ENCODE results near the gene NBAS.

NBAS gene

DNA sequence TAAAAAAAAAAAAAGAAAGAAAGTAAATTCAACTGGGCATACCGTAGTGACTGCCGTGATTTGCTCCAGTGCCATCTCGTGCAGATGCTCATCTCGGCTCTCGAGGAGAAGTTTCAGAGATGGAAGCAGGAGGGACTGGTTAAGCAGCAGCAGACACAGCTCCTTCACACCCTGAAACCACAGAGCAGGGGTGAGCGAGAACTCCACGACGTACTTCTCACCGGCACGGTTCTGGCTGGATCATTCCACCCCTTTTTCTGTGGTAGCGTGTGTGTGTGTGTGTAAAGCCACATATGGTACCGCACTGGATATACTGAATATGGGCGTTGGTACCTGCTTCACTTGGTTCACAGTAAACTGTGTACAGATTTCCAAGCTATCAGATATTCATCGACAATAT is 382.2 kb downstream of the NBAS start:
- TF ChIP-seq, protein P1, sequence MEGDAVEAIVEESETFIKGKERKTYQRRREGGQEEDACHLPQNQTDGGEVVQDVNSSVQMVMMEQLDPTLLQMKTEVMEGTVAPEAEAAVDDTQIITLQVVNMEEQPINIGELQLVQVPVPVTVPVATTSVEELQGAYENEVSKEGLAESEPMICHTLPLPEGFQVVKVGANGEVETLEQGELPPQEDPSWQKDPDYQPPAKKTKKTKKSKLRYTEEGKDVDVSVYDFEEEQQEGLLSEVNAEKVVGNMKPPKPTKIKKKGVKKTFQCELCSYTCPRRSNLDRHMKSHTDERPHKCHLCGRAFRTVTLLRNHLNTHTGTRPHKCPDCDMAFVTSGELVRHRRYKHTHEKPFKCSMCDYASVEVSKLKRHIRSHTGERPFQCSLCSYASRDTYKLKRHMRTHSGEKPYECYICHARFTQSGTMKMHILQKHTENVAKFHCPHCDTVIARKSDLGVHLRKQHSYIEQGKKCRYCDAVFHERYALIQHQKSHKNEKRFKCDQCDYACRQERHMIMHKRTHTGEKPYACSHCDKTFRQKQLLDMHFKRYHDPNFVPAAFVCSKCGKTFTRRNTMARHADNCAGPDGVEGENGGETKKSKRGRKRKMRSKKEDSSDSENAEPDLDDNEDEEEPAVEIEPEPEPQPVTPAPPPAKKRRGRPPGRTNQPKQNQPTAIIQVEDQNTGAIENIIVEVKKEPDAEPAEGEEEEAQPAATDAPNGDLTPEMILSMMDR (IDR thresholded peaks at IDR 0.05; ENCODE audit: control extremely low read depth, extremely low read depth, low read depth, missing control alignments) = no peak
- DNase-seq (ENCODE audit: extremely low spot score) = no peak
- CTCF ChIA-PET = interaction anchor here (0.9 to 1.0 kb wide), 2 partner anchors 9 to 43 kb away, joined by 3 read pairs; no protein-coding TSS in a partner anchor
- POLR2A ChIA-PET = no interaction called here

DNA sequence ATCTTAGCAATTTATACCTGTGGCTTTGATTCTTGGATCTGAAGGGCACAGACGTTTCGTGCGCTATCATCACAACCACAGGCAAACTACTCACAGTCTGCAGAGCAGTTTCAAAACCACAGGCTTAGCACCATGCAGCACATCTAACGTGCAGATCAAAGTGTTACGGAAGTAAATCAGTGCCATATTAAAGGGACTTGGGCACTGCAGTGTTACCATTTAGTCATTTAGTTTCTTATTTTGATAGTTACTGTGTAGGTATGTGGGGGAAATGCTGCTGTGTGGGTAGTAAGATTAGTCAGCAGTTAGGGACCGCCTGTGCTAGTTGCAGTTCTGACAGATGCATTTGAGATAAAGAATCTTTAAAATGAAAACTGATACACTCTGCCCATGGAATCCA is 384.0 kb downstream of the NBAS start:
- peak; percentile 39 for DNase-seq (ENCODE audit: extremely low spot score)
- POLR2A ChIA-PET = no interaction called here
- CTCF ChIA-PET = no interaction called here

DNA sequence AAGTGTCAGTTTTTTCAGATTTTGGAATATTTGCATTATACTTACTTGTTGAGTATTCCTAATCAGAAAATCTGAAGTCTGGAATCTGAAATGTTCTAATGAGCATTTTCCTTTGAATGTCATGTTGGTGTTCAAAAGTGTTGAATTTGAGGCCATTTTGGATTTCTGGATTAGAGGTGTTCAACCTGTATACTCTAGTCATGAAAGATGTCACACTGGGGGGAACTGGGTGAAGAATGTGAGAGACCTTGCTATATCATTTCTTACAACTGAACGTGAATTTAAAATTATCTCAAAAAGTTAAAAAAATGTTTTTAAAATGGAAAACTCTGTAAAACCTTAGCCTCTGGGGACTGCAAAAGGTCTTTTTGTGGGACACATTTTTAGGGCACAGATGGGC is 384.5 kb downstream of the NBAS start:
- CTCF ChIA-PET = no interaction called here
- DNase-seq (ENCODE audit: extremely low spot score) = no peak
- POLR2A ChIA-PET = no interaction called here
- TF ChIP-seq, protein P1 (IDR thresholded peaks at IDR 0.05; ENCODE audit: control extremely low read depth, extremely low read depth, low read depth, missing control alignments) = no peak

More for the DNA sequence above, 384.0 kb downstream of the NBAS start:
- TF ChIP-seq, protein P1 (IDR thresholded peaks at IDR 0.05; ENCODE audit: control extremely low read depth, extremely low read depth, low read depth, missing control alignments) = no peak

DNA sequence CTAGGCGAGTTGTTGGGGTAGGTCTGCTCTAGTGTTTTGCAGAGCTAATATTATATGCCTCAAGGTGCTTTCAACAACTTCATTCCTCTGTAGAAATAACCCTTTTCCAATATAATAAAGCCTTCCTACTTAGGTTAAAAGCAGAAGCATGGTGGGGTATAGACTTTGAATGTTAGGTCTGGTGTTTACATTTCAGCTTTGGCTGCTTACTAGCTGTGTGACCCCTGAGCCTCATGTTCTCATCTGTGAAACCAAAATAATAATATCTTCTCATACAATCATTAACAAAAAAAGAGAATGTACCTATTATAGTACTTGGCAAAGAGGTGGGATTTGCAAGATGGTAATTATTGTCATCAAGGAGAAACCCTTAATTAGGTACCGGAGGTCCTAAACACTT is 386.6 kb downstream of the NBAS start:
- no peak for DNase-seq (ENCODE audit: extremely low spot score)
- TF ChIP-seq, protein P1 (IDR thresholded peaks at IDR 0.05; ENCODE audit: control extremely low read depth, extremely low read depth, low read depth, missing control alignments) = no peak
- ChIA-PET CTCF (interaction anchor here (1.0 kb wide), 1 partner anchor 14 kb away, joined by 4 read pairs; no protein-coding TSS in a partner anchor), POLR2A (no interaction called here)

DNA sequence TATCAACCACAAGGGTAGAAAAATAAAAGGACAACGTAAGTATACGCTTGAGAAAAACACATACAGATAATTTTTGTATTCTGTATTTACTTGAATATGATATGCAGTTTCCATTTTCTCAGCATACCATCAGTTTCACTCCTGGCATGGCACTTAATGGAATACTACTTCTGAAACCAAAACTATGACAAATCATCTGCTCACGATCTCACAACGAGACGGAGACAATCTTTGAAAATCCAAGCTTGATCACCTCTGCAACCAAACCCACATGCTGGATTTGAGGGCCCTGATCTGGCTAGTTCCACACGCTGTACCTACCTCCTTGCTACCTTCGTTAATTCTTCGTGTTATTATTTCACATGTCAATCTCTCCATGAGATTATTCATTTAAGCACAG is 387.6 kb downstream of the NBAS start:
- DNase-seq (ENCODE audit: extremely low spot score) = no peak
- TF ChIP-seq, protein P1 (IDR thresholded peaks at IDR 0.05; ENCODE audit: control extremely low read depth, extremely low read depth, low read depth, missing control alignments) = no peak
- ChIA-PET POLR2A (no interaction called here), CTCF (no interaction called here)

DNA sequence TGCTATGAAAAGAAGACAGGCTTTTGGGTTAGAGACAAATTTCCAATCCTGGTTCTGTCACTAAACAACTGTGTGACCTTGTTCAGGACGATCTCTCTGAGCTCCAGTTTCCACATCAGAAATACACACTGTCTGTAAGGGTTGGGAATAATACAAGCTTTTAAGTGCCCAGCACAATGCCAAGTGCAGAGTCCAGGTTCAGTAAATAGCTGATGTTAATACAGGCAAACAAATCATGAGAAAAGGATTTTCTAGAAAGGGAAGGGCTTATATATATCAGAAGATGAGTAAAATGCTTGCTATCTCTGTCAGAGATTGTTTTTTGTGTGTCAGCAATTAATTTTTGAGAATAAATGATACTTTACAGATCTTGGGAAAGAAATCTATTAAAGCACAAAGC is 388.3 kb downstream of the NBAS start:
- DNase-seq (ENCODE audit: extremely low spot score) = no peak
- CTCF ChIA-PET = interaction anchor here (1.0 kb wide), 1 partner anchor 10 kb away, joined by 3 read pairs; no protein-coding TSS in a partner anchor
- TF ChIP-seq, protein P1 (IDR thresholded peaks at IDR 0.05; ENCODE audit: control extremely low read depth, extremely low read depth, low read depth, missing control alignments) = no peak
- POLR2A ChIA-PET = no interaction called here

Measured in GM10248 (cell line).